Endometrial microvascular endothelial cells (primary cell): ENCODE data around the gene ATP10A. TPM values are rescaled to one million over a fixed set of nuclear protein-coding genes. Genes with fewer than 3 reads are reported as not detected.

Experiments
- in situ Hi-C: cut with HindIII; loops from 2 replicates; pipeline ENCODE4 v1.10.0; 2017; ENCODE audit warnings: low sequenced_read_pairs, low pct_unique_long_range_greater_than_20kb; ENCODE audit errors: inconsistent ontology term
- total RNA-seq: library from RNA; depleted of rRNA; stranded (reverse); fragments of >200 nt; gene quantifications from one replicate; pipeline ENCODE4 v1.2.3, GENCODE V29; 2015; ENCODE audit errors: inconsistent ontology term

Gene ATP10A, protein sequence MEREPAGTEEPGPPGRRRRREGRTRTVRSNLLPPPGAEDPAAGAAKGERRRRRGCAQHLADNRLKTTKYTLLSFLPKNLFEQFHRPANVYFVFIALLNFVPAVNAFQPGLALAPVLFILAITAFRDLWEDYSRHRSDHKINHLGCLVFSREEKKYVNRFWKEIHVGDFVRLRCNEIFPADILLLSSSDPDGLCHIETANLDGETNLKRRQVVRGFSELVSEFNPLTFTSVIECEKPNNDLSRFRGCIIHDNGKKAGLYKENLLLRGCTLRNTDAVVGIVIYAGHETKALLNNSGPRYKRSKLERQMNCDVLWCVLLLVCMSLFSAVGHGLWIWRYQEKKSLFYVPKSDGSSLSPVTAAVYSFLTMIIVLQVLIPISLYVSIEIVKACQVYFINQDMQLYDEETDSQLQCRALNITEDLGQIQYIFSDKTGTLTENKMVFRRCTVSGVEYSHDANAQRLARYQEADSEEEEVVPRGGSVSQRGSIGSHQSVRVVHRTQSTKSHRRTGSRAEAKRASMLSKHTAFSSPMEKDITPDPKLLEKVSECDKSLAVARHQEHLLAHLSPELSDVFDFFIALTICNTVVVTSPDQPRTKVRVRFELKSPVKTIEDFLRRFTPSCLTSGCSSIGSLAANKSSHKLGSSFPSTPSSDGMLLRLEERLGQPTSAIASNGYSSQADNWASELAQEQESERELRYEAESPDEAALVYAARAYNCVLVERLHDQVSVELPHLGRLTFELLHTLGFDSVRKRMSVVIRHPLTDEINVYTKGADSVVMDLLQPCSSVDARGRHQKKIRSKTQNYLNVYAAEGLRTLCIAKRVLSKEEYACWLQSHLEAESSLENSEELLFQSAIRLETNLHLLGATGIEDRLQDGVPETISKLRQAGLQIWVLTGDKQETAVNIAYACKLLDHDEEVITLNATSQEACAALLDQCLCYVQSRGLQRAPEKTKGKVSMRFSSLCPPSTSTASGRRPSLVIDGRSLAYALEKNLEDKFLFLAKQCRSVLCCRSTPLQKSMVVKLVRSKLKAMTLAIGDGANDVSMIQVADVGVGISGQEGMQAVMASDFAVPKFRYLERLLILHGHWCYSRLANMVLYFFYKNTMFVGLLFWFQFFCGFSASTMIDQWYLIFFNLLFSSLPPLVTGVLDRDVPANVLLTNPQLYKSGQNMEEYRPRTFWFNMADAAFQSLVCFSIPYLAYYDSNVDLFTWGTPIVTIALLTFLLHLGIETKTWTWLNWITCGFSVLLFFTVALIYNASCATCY (N-terminal part only)
- total RNA-seq, result 0.09 TPM

DNA sequence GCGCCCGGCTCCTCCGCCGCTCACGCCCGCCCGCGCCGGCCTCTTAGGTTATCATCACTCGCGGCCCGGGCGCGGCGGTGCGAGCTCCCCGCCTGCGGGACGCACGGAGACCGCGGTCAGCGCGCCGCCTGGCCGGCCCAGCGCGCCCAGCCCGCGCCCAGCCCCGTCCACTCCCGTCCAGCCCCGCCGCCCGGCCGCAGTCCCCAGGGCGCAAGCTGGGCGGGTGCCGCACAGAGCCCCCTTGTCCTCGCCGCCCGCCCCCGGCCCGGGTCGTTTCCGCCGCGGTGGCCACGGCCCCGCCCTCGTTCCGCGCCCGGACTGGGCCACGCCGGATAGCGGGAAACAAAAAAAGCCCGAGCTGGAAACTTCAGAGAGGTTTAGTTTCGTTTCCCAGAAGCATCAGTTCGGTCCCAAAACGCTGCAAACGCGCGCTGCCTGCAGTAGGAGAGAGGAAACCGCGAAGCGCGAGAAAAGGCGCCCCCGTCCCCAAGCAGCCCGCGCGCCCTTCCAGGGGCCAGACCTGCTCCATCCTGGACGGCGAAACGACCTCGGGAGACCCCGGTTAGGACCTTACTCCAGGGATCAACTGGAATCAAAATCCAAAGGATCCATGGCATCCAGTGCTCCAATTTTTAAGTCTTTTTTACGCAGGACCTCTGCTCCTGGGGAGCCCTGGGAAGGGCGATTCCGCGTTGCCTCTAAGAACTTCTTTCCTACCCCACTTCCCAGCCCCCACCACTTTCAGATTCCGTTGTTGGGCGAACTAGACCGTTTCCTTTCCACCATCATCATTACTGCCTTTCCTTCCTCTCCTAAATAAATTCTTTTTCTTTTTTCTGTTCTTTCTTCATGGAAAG lies at the start of gene ATP10A:
Gene ATP10A (minus strand): TSS at position 217 of the 857 bp plus-strand sequence. CDS start 231 bp downstream, outside the sequence.
- in situ Hi-C loops, result no loop called here

DNA sequence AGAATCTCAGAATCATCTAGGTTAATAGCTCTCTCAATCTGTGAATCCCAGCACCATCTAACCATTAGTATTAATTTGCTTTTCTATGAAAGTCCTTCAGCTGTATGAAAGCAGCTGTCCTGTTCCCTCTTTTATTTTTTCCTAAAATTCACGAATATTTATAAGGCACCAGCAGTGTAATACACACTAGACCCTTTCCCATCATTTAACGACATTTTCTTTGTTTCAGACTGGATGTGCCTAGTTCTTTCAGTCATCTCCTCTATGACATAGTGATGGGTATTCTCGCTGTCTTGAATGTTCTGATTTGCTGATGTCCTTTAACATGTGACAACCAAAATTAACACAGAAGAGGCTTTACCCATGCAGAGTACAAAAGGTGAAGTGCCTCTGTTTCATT lies 48.9 kb upstream of the ATP10A start:
- in situ Hi-C loops, result no loop called here

DNA sequence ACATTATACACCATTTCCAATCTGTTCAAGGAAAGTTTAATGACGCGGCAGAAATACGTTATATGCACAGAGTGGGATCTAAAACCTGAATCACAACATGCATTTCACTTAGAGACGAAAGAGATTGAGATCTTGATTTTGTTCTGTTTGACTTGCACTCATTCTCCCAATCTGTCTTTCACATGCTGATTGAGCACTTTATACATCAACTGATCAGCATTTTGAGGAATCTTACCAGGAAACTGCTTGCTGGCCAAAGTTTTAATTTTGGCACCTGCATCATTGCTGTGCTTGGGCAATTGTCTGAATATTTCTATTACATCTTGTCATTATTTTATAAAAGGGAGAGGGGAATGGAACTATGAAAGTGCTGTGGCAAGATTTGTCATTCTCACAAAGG lies 47.7 kb upstream of the ATP10A start:
- in situ Hi-C loops, result no loop called here

DNA sequence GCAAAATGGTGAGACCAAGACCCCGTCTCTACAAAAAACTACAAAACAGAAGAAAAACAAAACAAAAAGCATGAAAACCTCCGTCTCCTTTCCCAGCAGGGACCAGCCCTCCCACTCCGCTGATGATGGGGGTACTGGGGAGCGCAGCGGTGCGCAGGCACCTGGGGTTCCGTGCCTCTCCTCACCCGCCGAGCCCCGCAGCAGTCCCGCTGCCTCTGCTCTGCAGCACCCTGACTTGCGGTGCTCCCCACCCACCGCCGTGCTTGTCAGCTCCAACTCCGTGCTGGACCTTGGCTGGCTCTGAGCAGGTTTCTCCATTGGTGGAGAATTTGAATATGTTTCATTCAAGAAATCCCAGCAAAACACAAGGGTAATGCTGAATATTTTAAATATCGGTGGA lies 46.7 kb upstream of the ATP10A start:
- in situ Hi-C loops, result no loop called here

DNA sequence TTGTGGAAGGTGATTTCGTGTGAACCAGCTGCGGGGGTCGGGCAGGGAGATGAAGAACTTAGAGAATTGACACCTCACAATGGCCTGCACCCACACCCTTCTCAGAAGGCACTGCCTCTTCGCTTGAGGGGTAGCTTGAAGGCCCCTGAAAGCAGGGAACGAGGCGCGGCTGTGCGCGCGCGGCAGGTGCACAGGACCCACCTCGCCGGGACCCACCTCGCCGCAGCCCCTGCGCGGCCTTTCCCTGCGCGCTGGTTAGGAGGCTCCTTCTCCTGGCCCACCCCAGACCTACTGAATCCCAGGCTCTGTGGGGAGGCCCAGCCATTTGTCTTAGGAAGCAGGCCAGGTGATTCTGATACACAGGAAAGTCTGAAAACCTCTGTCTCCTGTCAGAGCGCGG lies 46.2 kb upstream of the ATP10A start:
- in situ Hi-C loops, result no loop called here

DNA sequence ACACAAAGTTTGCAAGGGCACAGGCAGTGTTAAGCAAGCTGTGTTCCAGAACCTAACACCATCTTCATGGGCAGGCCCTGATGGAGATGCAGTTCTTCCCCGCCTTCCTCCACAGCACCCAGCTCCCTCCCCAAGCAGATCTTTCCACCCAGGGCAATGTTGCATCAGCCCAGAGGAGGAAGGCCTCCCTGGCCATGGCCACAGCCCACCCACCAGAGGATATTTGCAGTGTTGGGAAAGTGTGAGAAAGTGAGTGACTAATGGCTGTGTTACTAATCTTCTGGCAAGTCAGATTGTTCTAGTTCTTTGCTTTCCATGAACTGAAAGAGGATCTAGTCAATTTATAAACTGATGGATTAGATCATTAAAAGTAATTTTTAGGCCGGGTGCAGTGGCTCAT lies 42.0 kb upstream of the ATP10A start:
- in situ Hi-C loops, result no loop called here

DNA sequence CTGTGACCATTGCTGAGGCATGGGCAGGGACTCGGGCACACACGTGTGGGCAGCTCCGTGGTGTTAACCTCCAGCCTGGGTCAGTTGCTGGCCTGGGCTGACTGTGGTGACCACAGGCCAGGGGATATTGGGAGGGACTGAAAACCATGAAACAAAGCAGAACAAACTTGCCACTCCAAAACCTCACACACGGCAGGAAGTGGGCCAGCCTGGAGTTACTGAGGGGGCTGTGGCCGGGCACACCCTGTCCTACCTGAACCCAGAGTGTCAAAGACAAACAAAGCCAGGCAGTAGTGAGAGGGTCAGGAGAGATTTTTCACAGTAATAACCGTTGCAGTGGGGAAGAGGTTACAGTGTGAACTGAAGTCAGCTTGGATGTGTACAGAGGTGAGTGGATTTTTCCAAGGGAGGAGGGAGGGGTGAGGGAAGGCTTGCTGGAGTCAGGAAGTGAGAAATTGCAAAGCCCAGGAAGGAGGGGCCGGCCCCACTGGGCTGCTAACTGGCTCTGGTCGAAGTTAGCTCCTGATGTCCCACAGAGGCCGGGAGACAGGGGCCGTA lies 40.0 kb upstream of the ATP10A start:
- in situ Hi-C loops, result no loop called here

DNA sequence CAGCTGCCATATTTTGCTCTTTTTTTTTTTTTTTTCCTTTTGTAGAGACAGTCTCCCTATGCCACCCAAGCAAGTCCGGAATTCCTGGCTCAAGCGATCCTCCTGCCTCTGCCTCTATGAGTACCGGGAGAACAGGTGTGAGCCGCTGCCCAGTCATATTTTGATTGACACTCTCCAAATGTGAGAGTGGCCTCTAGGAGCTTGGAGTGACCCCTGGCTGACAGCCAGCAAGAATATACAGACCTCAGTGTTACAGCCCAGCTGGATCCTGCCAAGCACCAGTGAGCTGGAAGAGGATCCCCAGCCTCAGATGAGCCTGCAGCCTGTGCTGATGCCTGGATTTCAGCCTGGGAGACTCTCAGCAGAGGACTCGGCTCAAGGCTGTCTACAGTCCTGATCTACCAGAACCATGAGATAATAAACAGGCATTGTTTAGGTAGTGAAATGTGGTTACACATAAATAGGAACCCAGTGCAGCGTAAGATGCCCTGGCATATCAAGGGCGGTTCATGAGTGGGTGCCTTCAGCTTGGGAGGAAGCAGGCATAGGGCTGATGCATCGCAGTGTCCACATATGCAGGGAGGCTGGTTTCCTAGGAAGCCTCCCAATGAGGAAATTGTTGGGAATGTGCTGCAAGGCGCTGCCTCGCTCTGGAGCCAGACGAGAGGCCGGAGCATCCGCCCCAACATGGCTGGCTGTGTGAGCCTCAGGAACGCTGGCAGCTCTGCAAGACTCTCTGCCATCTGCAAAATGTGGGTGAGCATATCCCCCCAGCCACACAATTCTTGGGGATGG lies 38.9 kb upstream of the ATP10A start:
- in situ Hi-C loops, result no loop called here

DNA sequence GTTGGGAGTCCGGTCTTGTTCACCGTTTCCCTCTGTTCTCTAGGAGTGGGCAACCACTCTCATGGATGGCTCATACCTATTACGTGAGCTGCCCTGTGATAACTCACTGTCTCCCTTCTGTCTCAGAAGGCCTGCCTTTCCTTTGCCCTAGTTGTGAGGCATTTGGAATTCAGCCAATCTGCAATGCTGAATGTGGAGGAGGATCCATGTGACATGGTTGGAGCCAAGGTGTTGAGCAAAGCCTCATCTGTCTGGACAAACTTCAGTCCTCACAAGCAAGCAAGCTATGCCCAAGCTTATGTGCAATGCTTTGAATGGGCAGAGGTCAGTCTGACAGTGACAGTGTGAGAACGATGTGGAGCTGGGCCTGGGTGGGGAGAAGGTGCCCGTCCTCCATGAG lies 37.8 kb upstream of the ATP10A start:
- in situ Hi-C loops, result no loop called here

DNA sequence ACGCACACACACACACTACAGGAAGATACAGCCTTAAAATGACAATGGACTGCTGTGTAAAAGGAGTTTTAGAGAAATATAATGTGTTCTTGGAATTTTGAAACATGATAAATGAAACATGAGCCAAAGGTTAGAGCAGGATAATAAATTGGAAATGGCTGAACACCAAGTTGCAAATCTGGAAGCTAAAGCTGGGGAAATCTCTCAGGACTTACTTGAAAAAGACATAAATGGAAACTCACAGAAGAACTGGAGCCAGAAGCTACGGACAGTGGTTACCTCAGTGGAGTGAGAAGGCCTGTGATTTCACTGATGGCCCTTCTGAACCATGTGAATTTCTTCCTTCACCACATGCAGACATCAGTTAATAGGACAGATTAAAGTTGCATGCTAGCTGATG lies 37.3 kb upstream of the ATP10A start:
- in situ Hi-C loops, result no loop called here

DNA sequence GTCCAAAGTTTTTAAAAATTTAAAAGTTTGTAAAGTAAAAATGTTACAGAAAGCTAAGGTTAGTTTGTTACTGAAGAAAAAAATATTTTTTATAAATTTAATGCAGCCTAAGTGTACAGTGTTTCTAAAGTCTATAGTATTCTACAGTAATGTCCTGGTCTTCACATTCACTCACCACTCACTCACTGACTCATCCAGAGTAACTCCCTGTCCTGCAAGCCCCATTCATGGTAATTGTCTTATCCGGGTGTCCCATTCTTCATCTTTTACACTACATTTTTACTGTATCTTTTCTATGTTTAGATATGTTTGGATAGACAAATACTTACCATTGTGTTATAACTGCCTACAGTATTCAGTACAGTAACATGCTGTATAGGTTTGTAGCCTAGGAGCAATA lies 36.7 kb upstream of the ATP10A start:
- in situ Hi-C loops, result no loop called here

DNA sequence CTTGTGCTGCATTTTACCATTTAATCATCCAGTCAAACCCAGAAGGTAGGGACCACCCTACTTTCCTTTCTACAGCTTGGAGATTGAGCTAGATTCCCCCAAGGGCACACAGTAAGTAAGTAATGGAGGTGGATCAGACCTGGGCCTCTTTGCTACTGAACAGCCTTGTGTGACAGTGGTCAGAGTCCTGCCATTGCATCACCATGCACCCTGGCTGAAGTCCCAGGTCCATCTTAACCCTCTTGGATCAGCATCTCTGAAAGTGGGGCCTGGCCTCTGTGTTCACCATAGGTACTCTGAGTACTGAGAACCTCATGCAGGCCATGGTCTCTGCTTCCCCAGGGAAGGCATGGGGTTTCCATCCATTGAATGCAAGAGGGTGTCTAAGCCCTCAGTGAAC lies 34.5 kb upstream of the ATP10A start:
- in situ Hi-C loops, result no loop called here

DNA sequence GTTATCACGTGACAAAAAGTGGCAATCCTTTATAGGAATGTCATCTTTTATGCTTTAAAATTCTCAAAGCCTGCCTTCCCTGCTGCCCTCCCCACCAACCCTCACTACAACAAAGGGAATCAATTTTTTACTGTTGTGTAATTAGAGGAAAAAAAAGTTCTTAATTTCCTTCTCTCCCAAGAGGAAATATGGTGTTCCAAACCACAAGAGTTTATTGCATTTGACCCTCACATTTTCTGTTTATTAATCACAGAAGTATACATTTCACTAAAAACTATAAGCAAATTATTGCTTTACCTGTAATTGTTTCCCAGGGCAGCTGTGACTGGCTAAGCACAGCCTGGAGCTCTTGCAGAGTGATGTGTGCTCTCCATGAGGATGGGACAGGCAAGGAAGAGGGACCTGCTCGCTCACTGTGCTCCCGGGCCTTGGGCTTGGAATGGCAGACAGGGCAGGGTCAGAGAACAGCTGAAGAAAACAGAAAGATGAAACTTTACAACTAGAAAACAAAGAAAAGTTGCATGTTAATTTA lies 31.3 kb upstream of the ATP10A start:
- in situ Hi-C loops, result no loop called here

DNA sequence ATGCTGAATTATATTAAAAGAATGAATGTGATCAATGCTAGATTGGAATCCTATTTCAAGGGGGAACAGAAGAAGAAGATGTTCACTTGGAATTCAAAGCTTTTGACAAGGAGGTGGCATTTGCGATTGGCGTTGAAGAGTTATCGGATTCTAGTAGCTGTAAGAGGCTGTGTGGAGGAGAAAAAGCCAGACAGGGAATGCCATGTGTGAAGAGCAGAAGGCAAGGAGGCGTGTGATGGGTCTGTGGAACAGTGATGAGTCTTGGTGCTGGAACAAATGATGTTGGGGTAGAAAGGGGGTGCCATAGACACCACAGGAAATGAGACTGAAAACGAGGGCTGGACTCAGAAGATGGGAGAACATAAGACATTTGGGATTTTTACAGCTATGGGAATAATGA lies 30.5 kb upstream of the ATP10A start:
- in situ Hi-C loops, result no loop called here

DNA sequence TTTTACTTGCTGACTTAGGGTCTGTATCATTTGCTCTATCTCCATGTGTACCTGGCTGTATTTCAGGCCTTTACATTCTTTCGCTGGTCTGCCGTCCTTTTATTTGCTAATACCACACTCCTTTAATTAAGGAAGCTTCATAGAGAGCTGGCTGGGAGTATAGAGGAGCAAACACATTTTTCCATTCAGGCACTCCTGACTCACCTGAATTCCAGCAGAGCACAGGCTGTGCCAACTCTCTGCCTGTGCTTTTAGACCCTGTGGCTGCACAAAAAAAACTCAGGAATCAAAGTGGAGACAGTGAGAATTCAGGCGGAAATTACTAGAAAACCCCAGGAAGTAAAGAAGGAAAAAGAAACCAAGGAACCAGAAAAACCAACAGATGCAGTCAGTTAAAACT lies 29.0 kb upstream of the ATP10A start:
- in situ Hi-C loops, result no loop called here

DNA sequence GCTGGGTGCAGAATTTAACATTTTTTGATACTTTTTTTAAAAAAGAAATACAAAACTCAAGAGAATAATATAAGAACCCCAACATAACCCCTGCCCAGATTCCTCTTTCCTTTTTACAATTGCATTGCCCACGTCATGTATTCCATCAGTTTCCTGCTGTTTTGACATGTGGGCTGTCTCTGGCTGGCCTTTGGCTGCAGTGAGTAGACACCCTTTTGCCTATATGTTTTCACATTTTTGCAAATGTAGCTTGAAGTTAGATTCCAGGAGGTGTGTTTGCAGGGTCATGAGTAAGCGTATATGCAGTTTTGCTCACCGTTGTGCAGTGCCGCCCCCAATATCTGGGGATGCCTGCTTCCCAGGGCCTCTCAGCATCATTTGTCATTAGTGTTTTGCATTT lies 28.0 kb upstream of the ATP10A start:
- in situ Hi-C loops, result no loop called here

DNA sequence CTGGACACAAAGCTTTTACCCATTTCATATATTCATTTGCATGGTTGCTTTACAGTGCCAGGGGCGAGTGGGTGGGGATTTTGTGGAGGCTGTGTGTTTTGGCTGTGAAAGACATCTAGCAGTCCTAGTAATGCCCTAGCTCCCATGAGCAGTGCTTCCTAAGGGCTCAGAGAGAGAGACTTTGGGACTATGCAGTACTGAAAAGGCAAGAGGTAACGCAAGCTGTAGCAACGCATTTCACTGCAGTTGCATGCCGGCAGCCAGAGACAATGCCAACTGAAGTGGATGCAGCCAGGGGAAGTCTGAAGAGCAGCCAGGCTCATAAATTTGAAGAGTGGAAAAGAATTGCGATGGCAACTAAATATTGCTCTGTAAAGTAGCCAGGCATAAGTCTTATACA lies 27.4 kb upstream of the ATP10A start:
- in situ Hi-C loops, result no loop called here
